Tibial artery (tissue), 4 donors: ENCODE measurements around the gene OGFR.

Source experiments
- DNase-seq, 2 donors: peaks; one replicate each; pipeline ENCODE4 v3.0.0-alpha.2; 2019
- H3K27ac ChIP-seq, 2 donors: fragments of 200-600 bp; sonication (generic) in 1 of 2; 1 replicate in 1 of 2; 2 replicates in 1 of 2; pipeline ENCODE4 v1.5.1; 2018 to 2019; ENCODE audit warnings: mild to moderate bottlenecking in 1 of 2
- H3K27me3 ChIP-seq, 2 donors: fragments of 200-600 bp; sonication (generic) in 1 of 2; one replicate each; pipeline versions ENCODE4 v1.5.1 to v1.6.0; 2016 to 2019
- H3K36me3 ChIP-seq, 3 donors: fragments of 200-600 bp; sonication (generic) in 2 of 3; one replicate each; pipeline ENCODE4 v1.5.1; 2016 to 2019; ENCODE audit warnings: mild to moderate bottlenecking in 2 of 3
- H3K4me1 ChIP-seq, 4 donors: fragments of 200-600 bp; sonication (generic) in 2 of 4; 1 replicate in 3 of 4; 2 replicates in 1 of 4; pipeline ENCODE4 v1.5.1; 2016 to 2019
- H3K4me3 ChIP-seq, 2 donors: fragments of 200-600 bp; sonication (generic) in 1 of 2; 1 replicate in 1 of 2; 2 replicates in 1 of 2; pipeline ENCODE4 v1.5.1; 2018 to 2019; ENCODE audit warnings: mild to moderate bottlenecking in 2 of 2
- H3K9me3 ChIP-seq, 3 donors: fragments of 200-600 bp; sonication (generic) in 1 of 3; one replicate each; pipeline ENCODE4 v1.5.1; 2016 to 2019
- intact Hi-C: fragments of 100-400 bp; cut with DNase I; formaldehyde crosslinking; loops from one replicate; pipeline ENCODE4 v1.15.0; 2023; ENCODE audit warnings: low total_unique reads
- TF ChIP-seq, protein P1 (sequence below), 2 experiments: fragments of 200-600 bp in 1 of 2; fragments of 450-650 bp in 1 of 2; IDR thresholded peaks; one replicate each; pipeline ENCODE4 v1.5.1; 2017 to 2019; ENCODE audit warnings: antibody characterized with exemption in 2 of 2, mild to moderate bottlenecking in 1 of 2, moderate library complexity in 1 of 2

OGFR gene

DNA sequence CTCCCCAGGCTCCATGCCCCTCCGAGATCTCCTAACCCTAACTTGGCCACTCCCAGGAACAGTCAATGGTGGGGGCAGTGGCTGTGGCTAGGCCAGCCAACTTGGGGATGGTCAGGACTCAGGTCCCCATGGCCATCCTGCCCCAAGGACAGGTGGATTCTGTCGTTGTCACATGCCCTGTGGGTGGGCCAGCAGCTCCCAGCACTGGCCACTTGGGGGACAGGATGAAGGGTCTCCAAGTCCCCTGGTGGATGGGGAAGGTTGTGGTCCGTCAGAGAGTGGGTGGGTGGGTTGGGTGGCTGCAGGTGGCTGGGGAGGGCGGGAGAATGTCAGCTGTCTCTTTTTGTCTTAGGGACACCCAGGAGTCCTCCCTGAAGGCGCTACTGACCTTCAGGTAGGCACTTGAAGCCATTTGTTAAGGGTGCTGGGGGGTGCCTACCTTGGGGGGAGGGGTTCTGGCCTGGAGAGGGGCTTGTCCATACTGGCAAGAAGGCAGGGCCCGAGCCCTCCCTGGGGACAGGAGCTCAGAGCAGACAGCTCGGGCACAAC is 17.7 kb downstream of the OGFR start:
- Histone ChIP-seq H3K36me3 (no peaks in the 10 kb centered on the region), H3K27me3 (peaks cover 0 to 66% of the 10 kb centered on the region in 2 donors), H3K4me3 (no peak overlapping the region), H3K9me3 (no peaks in the 10 kb centered on the region), H3K4me1 (peaks cover 8 to 41% (median 22%) of the 10 kb centered on the region in 4 donors), H3K27ac (no peak overlapping the region)
- DNase-seq, result no peak
- TF ChIP-seq, protein P1, sequence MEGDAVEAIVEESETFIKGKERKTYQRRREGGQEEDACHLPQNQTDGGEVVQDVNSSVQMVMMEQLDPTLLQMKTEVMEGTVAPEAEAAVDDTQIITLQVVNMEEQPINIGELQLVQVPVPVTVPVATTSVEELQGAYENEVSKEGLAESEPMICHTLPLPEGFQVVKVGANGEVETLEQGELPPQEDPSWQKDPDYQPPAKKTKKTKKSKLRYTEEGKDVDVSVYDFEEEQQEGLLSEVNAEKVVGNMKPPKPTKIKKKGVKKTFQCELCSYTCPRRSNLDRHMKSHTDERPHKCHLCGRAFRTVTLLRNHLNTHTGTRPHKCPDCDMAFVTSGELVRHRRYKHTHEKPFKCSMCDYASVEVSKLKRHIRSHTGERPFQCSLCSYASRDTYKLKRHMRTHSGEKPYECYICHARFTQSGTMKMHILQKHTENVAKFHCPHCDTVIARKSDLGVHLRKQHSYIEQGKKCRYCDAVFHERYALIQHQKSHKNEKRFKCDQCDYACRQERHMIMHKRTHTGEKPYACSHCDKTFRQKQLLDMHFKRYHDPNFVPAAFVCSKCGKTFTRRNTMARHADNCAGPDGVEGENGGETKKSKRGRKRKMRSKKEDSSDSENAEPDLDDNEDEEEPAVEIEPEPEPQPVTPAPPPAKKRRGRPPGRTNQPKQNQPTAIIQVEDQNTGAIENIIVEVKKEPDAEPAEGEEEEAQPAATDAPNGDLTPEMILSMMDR (IDR thresholded peaks at IDR 0.05), result no peak
- intact Hi-C loops, result no loop called here

DNA sequence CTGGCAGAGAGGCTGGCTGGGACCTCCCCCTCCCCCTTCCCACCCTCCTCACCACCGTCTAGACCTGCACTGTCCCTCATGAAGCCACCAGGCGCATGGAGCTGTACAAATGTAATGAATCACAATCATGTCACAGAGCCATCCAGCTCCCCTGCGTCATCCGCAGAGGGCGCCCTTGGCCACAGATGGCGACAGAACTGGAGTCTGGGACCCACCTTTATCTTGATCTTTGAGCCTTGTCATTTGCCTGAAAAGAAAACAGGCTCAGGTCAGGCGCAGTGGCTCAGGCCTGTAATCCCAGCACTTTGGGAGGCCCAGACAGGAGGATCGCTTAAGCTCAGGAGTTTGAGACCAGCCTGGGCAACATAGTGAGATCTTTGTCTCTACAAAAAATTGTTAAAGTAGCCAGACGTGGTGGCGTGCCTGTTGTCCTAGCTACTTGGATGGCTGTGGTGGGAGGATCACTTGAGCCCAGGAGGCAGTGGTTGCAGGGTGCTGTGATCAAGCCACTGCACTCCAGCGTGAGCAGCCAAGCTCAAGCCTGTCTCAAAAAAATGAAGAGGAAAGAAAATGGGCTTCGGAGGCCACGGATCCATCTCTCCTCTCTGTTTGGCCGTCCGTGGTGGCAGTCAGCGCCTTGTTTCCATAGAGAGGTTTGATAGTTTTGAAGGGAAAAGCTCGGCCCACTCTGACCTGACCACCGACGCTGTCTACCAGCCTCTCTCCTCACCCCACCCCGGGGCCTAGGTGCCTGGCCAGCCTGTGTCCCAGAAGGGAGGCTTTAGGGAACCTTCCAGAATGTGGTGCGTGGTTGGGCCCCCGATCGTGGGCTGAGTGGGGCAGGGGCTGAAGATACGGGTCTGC is 18.4 kb downstream of the OGFR start:
- DNase-seq, result no peak
- no peaks in the 10 kb centered on the region for H3K36me3 ChIP-seq
- intact Hi-C loops, result no loop called here

DNA sequence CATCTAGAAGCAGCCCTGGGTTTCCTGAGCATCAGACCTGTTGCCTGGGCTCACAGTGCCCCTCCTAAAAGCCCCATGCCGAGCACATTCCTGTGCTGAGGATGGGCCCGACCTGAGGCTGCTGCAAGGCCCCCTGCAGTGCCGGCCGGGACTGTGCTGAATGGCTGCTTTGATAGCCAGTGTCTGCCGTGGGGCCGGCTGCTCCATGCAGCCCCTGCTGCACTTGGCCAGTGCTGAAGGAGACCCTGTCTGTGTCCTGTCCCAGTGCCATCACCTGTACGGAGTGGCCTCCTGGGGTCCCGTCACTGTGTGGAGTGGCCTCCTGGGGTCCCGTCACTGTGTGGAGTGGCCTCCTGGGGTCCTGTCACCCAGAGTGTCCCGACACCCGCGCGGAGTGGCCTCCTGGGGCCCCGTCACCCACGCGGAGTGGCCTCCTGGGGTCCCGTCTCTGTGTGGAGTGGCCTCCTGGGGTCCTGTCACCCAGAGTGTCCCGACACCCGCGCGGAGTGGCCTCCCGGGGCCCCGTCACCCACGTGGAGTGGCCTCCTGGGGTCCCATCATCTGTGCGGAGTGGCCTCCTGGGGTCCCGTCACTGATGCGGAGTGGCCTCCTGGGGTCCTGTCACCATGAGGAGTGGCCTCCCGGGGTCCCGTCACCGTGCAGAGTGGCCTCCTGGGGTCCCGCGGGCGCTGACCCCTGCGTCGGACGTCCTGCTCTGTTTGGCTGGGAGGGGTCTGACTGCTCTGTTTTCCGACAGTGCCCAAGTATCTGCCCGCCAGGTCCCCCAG is 19.2 kb downstream of the OGFR start:
- Histone ChIP-seq H3K27ac (no peak overlapping the region), H3K4me1 (peaks cover 1 to 26% (median 13%) of the 10 kb centered on the region in 4 donors), H3K36me3 (no peaks in the 10 kb centered on the region), H3K27me3 (peaks cover 0 to 62% of the 10 kb centered on the region in 2 donors), H3K4me3 (no peak overlapping the region), H3K9me3 (no peaks in the 10 kb centered on the region)
- intact Hi-C loops, result no loop called here
- DNase-seq, result no peak
- TF ChIP-seq, protein P1 (IDR thresholded peaks at IDR 0.05), result no peak

More for the DNA sequence above, 18.4 kb downstream of the OGFR start:
- H3K4me3 ChIP-seq, result no peak overlapping the region
- no peak overlapping the region for H3K27ac ChIP-seq
- peaks cover 0 to 66% of the 10 kb centered on the region in 2 donors for H3K27me3 ChIP-seq
- TF ChIP-seq, protein P1 (IDR thresholded peaks at IDR 0.05), result no peak
- H3K4me1 ChIP-seq, result peaks cover 8 to 34% (median 18%) of the 10 kb centered on the region in 4 donors
- no peaks in the 10 kb centered on the region for H3K9me3 ChIP-seq

DNA sequence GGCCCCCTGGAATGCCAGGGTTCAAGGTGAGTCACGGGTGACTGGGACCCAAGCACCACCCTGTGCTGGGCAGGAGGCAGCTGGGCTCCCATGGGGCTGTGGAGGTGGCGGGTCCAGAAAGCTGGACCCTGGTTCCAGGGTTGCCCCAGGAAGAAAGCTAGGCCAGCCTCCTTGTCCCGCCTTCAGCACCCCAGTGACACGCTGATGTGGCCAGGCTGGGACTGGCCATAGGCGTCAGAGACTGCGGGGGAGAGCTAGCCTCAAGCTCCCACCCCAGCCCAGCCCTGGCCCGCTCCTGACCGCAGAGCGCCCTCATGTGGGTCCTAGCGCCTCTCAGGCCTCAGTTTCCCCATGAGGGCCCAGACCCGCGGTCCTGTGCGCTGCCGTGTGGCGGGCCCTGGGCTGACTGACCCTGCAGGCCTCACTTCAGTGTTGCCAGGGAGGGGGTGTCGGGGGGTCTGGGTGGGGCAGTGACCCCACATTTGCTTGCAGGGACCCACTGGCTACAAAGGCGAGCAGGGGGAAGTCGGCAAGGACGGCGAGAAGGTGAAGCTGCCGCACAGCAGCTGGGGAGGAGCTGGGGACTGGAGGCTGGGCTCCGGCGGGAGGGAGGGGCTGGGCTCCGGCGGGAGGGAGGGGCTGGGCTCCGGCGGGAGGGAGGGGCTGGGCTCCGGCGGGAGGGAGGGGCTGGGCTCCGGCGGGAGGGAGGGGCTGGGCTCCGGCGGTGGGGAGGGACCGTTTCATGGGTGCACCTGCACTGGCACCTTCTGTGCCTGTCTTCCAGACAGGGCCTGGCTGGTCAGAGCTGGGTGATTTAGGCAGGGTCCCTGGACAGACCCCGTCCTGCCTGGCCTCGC is 20.1 kb downstream of the OGFR start:
- Histone ChIP-seq H3K4me3 (no peak overlapping the region), H3K9me3 (no peaks in the 10 kb centered on the region), H3K4me1 (peaks cover 0 to 18% (median 9%) of the 10 kb centered on the region in 4 donors), H3K27ac (no peak overlapping the region), H3K36me3 (no peaks in the 10 kb centered on the region), H3K27me3 (peaks cover 0 to 60% of the 10 kb centered on the region in 2 donors)
- no peak for DNase-seq
- intact Hi-C loops, result no loop called here
- TF ChIP-seq, protein P1 (IDR thresholded peaks at IDR 0.05), result no peak
